Activated CD4-positive, CD25-positive, alpha-beta regulatory T cell treated with anti-CD3 and anti-CD28 coated beads, Interleukin-2, amount 50 U/mL, for 16 hours (primary cell): ENCODE data around the gene ZNF732.
A peak's percentile ranks its signal among the peaks of the same experiment; 100 is the strongest.
"Not testable (repeated sequence)": the region's sequence is repeated elsewhere in the genome, so short reads cannot be mapped to it uniquely, and the experiment has no call there.

Experiments used
- DNase-seq: peaks from one replicate; pipeline ENCODE4 v3.0.0-alpha.2; 2020; ENCODE audit warnings: low read depth, low spot score

ZNF732 gene

DNA sequence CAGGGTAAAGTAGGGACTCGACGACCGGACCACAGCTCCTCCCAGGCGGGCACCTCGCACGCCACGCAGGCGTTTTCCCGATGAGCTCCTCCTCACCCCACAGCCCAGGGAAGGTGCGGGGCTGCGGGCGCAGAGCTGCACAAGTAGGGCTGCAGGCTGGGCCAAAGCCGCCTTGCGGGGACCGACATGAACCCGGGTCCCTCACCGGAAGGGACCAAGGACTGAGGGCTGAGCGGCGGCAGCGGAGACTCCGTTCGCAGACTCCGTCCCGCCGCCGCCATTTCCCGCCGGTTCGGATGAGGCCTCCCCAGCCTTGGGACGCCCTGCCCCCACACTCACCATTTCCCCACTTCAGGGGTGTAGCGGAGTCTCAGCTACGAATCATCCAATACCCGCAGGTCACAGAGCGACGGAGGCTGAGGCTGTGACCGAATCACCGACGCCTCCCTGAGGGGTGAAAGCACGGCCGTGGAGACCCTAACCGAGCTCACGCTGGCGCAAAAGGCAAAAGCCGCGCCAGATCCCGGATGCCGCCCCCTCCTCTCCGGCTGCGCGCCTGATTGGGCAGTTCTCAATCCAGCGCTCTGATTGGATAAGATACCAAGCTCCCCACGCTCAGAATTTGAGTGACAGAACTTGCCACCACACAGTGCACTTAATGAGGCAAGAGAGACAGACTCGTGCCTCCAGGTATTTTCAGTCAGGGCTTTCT lies at the start of gene ZNF732:
TSS of gene ZNF732 (minus strand) at position 506 of the 712 bp plus-strand sequence. CDS start at position 342, 164 bp downstream.
- DNase-seq: no peak

DNA sequence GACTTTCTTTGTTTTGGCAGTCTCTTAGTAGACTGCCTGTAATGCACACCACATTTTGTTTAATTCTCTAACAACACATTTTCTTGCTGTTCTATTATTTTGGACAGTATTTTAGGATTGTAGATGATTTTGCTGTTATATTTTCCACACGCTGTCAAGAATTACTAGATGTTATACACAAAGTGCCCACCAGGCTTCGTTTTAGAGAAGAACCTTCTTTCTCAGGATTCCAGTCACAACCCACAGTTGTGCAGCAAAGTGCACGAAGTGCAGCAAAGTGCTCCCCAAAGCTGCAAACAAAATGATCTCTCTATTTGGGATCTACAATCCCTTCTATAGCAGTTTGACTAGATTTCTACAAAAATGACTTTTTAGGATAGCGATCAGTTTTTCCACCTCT lies 34.7 kb upstream of the ZNF732 start:
- no peak for DNase-seq

DNA sequence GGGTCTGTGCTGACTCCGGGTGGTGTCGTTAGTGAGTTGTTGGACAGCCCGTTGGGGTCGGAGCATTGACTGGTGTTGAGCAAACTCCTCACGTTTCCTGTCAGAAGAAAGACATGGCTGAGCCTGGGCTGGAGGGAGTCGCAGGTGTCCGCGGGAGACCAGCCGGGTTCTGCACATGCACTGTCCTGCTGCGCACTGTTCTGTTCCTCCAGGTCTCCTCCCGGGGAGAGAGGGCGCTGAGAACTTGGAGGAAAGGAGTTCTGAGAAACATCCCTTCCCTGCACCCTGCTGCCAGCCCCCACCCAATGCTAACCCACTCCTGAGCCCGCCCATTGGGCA lies 33.5 kb upstream of the ZNF732 start:
- DNase-seq: no peak

DNA sequence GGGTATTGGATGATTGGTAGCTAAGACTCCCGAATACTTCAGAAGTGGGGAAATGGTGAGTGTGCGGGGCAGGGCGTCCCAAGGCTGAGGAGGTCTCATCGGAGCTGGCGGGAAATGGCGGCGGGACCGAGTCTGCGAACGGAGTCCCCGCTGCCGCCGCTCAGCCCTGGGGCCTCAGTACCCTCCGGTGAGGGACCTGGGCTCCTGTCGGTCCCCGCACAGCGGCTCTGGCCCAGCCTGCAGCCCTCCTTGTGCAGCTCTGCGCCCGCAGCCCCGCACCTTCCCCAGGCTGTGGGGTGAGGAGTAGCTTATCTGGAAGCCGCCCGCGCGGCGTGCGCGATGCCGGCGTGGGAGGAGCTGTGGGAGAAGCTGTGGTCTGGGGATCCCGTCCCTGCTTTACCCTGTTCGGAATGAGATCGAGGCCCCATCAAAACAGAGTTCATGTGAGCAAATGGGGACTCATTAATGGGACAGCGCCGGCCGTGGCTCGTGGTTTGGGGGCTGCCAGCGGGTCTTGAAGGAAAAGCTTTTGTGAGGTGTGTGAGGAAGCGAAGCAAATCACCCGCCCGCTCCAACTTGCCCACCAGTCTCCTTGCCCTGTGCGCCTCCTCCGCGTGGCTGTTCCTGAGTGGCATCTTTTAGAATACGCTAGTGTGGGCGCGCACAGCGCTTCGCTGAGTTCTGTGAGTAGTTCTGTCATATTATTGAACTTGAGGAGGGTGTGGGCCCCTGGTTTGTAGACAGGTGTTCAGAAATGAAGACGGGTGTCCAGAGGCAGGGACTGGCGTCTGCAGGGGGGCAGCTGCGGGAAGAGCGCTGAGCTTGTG lies 32.9 kb upstream of the ZNF732 start:
- DNase-seq: peak; percentile 10

DNA sequence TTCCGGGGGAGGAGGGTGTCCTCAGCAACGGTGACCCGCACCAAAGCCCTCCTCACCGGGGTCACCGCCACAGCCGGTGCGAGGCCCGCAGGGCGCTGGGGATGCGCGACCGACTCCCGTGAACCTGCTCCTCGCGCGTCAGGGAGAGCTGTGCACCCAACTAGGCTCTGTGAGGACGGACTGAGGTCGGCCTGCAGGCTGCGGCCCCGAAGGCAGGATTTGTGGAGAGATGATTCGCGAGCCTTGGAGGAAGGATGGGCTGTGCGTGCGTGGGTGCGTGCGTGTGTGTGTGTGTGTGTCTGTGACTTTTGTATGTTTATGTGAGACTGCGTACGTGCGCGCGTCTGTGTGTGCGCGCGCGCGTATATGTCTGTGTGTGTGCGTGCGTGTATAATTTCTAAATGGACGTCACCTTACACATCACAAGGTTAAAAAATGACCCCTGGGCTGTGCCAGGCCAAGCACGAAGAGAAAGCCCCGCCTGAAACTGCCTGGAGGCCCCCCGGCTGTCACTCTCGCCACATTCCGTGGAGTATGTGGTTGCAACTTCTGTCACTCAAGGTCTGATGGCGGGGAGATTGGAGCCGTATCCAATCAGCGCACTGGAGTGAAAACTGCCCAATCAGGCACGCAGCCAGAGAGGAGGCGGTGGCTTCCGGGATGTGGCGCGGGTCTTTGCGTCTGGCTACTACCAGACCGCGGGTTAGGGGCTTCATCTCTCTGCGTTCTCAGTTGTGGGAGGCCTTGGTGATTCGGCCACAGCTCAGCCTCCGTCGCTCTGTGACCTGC lies 32.1 kb upstream of the ZNF732 start, which contains the start of gene ZNF141:
TSS of gene ZNF141 (plus strand) at position 672 of the 789 bp plus-strand sequence. CDS start 170 bp downstream, outside the sequence.
- DNase-seq: peak; percentile 85

DNA sequence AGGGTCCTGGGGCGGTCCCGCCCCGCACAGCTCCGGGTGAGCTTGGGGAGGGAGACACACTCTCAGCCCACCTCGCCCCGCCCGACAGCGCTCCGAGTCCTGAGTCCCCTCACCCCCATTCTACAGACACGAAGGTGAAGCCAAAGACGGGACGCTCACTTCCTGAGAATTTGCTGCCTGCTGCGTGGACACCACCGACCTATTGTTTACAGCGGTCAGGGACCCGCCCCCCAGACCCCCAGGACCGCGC lies 31.5 kb upstream of the ZNF732 start:
- DNase-seq: no peak

DNA sequence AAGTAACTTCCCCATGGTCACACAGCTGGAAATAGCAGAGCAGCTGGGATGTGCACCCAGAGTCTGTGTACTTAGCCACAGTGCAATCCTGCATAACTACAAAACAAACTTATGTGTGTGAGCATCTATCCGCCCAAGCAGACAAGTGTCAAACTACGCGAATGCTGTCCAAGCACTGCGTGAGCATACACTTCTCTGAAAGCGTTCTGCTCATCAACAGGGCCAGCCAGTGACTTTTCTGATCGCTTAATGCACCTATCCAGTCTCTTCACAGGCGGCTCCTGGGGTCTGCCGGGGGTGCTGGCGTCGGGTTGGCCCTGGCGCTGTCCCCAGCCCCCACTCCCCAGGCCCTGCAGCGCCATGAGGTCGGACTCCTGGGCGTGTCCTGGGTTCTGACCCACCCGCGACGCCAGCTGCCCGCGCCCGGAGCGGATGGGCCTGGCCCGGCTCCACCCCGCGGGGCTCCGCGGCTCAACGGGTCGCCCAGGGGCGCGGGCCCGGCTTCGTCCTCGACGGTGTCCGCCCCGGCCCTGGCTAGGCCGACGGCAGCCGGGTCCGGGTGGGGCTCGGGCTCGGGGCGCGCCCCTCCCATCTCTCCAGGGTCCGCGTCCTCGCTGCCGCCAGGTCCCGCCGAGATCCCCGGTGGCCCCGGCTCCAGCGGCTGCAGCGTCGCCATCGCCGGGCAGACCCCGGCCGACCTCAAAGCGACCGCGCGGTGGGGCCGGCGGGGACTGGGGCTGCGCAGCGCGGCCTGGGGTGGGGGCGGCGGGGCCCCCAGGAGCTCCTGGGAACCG lies 31.0 kb upstream of the ZNF732 start:
- DNase-seq: no peak

DNA sequence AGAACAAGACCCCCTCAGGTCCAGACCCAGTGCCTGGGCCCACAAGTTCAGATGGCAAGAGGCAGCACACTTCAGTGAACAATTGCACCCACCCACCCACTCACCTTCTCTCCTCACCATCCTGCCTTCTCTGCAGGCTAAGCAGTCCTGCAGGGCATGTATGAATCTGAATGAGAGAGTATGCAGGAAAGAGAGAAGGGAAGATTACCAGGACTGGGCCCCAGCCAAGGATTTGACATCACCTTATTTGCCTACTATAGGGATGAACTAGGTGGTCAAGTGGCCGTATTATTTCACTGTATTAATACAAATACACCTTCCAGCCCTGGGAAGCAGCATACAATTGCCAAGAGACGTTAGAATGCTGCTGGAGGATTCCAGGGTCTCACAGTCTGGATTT lies 30.2 kb upstream of the ZNF732 start:
- DNase-seq: no peak

DNA sequence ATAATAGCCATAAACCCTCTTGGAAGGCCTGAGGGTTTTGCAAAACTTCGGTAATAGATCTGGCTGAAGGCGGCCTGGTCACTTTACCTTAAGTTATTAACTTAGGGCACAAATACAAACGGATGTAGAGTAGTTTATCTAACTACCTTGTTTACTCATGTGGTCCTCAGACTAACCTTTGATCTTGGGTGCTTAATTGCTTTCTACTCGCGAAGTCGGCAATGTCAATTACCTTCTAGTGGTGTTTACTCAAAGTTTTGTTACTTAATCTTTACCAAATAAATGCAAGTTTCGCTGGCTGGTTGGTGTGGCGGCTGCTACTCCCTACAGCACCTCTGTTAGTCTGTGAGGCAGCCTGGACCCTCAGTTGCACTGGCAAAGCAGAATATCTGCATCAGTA lies 23.5 kb upstream of the ZNF732 start:
- DNase-seq: no peak

DNA sequence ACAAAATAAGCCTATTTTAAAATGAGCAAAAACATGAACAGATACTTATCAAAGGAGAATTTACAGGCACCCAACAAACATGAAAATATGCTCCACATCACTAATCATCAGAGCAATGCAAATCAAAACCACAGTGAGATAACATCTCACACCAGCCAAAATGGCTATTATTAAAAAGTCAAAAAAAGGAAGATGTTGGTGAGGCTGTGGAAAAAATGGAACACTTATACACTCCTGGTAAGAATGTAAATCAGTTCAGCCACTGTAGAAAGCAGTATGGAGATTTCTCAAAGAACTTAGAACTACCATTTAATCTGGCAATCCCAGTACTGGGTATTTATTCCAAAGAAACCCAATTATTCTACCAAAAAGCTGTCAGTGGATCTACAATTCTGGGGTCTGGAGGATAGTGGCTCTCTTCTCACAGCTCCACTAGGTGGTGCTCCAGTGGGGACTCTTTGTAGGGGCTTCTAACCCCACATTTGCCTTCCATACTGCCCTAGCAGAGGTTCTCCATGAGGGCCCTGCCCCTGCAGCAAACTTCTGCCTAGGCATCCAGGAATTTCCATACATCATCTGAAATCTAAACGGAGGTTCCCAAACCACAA lies 9.1 kb upstream of the ZNF732 start:
- DNase-seq: no peak

DNA sequence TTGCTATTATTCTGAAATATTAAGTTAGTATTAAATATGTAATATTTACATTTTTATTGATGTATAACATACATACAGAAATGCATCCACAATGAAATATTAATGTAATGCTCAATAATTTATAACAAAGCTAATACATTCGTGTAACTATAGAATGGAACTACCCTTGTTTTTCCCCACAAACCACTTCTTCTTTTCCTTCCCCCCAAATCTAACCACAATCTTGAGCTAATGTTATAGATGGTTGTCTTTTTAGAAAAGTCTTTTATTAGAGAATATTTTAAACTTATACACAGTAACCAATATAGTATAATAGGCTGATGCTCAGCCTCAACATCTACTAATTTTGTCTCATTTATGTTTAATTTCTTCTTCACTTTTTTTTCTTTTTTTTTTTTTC lies 4.5 kb upstream of the ZNF732 start:
- no peak for DNase-seq

DNA sequence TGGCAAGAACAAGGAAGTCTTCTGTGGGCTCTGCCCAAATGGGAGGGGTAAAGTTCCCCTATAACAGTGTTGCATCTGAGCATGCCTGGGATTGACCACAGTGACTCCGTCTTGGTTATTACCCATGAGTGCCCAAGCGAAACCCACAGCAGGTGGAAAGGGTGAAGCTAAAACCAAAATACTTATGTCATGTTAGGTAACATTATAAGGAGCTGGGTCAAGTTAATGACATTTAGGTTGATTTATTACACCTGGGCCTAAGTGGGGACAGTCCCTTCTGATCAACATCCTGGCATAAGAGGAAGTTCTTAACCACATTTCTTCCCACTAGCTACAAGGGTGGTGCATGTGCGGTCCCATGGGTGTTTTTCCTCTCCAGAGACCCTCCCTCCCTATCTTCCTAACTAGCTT lies 1.3 kb upstream of the ZNF732 start:
- no peak for DNase-seq

DNA sequence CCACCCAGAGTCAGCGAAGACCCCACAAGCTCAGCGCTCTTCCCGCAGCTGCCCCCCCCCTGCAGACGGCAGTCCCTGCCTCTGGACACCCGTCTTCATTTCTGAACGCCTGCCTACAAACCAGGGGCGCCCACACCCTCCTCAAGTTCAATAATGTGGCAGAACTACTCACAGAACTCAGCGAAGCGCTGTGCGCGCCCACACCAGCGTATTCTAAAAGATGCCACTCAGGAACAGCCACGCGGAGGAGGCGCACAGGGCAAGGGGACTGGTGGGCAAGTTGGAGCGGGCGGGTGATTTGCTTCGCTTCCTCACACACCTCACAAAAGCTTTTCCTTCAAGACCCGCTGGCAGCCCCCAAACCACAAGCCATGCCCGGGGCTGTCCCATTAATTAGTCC lies 758 bp downstream of the ZNF732 start:
- DNase-seq: not testable (repeated sequence)

DNA sequence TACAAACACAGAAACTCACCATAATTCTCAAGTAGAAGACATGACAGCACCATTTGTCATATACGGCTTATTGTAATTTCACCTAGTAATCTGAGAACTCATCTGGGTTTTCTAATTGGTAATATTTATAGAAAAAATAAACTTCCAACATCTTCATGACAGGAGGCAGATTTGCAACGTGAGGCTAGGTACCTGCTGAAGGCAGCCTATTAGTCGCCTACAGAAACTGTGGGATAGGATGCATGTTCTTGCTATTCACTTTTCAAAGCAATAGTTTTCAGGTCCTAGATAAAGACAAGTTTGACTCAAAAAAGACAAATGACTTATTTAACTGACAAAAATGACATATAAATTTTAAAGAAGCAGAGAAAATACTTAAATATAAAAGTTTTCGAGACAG lies 2.9 kb downstream of the ZNF732 start:
- no peak for DNase-seq

DNA sequence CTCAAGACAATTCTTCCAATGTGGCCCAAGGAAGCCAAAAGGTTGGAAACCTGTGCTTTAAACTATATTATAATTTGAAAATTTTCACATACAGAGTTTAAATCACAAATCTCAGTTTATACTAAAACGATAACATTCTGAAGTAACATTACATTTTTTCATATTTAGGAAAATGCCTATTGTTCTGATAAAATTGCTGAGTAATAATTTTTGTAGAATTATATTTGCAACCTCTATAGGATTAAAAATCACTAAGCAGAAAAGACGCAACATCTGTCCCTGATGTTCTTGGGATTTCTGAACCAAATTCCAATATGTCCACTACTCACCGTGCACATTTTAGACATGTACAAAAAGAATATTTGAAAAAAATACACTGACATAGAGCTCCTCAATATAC lies 10.5 kb downstream of the ZNF732 start:
- DNase-seq: no peak

DNA sequence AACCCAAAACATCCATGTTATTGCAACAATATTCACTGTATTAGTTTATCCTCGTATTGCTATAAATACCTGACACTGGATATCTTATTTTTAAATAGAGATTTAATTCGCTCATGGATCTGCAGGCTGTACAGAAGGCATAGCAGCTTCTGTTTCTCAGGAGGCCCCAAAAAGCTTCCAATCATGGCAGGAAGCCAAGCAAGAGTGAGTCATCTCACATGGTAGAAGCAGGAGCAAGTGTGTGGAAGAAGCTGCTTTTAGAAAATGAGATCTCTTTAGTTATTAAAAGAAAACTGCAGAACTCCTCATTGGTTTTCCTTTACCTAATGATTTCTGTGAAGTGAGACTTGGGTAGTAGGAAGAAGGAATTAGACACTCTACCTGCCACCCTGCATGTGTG lies 16.4 kb downstream of the ZNF732 start:
- DNase-seq: no peak

DNA sequence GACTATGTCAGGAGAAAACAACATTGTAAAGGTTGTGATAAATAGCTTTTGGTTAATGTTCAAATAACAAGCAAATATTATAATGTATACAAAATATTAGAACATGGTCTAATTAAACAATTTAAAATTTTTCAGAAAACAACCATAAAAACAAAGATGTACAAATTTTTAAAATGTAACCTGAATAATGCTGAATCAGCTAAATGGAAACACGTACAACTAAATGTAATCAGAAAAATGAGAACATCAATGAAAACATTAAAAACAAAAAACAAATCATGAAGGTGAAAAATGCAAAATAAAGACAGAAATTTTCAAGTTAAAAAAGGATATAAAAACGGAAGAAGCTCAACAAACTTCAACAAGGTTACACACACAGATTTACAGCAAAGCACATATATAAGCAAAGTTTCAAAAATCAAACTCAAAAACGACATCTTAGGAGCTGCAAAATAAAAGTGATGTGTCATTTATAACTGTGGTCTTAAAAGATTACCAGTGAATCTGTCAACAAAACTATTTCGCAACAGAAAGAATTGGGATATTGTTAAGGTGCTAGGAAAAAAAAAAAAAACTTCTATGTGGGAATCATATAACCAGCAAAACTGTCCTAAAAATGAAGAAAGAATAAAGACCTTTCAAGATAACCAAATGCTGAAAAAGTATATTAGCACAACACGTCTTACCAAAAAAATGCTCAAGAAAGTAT lies 31.8 kb downstream of the ZNF732 start:
- DNase-seq: no peak

DNA sequence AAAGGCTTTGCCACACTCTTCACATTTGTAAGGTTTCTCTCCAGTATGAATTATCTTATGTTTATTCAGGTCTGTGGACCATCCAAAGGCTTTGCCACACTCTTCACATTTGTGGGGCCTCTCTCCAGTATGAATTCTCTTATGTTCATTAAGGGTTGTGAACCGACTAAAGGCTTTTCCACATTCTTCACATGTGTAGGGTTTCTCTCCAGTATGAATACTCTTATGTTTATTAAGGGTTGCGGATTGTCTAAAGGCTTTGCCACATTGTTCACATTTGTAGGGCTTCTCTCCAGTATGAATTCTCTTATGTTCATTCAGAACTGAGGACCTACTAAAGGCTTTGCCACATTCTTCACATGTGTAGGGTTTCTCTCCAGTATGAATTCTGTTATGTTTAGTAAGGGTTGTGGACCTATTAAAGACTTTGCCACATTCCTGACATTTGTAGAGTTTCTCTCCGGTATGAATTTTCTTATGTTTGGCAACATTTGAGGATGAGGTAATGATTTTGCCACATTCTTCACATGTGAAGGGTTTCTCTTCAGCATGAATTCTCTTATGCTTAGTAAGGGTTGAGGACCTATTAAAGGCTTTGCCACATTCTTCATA lies 33.7 kb downstream of the ZNF732 start:
- no peak for DNase-seq

DNA sequence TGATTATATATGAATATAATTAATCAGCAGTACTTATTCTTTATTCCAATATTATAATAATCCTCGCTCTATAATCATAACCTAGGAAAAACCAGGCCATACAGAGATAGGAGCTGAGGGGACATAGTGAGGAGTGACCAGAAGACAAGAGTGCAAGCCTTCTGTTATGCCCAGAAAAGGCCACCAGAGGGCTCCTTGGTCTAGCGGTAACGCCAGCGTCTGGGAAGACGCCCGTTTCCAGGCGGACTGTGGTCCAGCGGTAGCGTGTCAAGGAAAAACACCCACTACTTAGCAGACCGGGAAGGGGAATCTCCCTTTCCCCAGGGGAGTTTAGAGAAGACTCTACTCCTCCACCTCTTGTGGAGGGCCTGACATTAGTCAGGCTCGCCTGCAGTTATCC lies 46.0 kb downstream of the ZNF732 start:
- DNase-seq: not testable (repeated sequence)

DNA sequence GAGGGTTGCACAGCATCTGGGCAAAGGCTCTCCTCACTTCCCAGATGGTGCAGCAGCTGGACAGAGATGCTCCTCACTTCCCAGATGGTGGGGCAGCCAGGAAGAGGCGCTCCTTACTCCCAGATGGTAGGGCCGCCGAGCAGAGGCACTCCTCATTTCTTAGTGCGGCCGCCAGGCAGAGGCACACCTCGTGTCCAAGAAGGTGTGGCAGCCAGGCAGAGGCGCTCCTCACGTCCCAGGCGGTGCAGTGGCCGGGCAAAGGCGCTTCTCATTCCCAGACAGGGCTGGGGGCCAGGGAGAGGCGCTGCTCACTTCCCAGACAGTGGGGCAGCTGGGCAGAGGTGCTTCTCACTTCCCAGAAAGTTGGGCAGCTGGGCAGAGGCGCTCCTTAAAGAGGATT lies 48.8 kb downstream of the ZNF732 start:
- DNase-seq: no peak
